Left forelimb (tissue), 1 donor: ENCODE measurements around the gene APOA4.
A peak's percentile ranks its signal among the peaks of the same experiment; 100 is the strongest.

Experiments used
- DNase-seq: peaks from one replicate; pipeline ENCODE4 v3.0.0-alpha.2; 2018; ENCODE audit warnings: low spot score

The APOA4 gene

DNA sequence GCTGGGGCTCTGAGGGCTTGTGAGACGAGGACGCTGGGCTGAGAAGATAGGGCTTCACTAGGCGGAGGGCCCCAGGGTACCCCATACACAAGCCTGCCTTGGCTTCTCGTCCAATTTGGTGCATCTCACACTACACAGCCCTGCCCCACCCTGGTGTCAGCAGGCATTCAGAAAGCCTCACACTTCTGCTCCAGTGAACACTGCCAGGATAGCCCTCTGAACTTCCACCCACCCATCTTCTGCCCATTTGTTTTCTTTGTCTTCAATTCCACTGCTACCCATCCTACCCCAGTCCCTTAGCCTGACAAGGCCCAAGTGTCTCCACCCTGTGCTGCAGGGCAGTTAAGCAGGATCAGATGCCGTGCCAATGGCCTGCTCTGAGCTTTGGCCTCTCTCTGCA, 48.4 kb downstream of the APOA4 start:
- DNase-seq: no peak

DNA sequence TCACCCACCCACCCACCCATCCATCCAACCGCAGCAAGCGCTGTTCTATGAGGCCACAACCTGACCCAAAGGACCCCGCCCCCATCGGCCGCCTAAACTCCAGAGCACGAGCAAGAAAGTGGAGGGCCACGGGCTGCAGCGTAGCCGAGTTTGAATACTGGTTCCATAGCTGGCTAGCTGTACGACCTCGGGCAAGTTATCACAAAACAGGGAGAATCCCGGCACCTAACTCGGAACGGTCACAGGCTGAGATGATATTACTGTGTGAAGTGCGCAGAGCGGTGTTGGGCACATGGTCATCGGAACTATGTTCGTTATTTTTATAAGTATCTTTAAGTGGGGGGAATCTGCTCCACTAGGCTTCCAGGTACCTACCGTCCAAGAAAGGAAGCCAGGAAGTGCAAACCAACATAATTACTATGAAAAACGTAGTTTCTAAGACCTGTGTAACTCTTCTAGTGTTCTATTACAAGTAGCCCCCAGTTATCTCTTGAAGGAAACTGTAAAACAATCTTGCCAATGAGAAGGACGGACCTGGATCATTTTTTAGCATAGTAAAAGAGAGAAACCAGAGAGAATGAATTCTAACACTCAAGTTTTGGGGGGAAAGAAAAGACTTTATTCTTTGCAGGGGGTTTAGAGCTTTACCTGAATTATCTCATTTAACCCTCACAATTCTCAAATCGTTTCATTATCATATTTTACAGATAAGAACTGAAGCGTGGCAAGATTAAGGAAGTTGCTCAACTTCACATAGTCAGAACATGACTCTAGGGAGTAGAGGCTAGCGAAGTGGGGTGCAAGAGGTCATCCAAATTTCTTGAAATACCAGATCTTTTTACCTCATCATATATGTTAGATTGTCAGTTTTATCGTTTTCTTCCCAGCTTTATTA, 49.7 kb downstream of the APOA4 start:
- no peak for DNase-seq

DNA sequence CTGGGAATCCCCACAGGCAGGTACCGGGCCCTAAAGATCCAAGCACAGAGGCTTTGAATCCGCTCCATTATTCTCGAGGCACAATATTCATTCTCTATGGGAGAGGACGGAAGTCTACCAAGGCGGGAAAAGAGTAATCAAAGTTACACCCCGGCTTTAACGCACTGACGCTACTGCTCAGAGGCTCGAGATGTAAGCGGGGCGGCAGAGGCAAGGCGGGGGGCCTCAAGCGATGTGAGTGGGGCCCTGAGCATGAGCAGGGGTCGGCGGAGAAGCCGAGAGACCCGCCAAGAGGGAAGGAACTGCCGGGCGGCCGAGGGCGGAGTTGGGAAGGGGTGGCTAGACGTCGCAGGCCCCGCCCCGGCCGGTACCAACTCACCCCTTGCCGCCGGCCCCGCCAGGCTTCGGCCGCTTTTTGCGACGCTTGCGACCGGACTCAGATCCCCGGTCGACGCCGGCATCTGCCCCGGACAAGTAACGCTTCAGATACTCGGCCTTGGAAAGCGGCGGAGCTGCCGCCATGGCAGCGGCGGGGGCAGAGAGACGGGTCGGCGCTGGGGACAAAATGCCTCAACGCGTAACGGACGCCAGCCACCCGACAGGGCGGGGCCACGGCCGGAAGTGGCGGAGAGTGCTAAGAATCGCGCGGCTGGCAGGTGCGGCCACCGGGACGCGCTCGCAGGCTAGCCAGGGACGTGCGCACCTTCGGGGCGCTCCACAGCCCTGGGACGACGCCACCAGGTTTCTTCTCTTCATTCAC, 50.5 kb downstream of the APOA4 start, which contains the start of gene BUD13:
Gene BUD13, minus strand, starts transcription at position 545 of the 760 bp plus-strand sequence. Its CDS starts 23 bp downstream, at position 522.
- DNase-seq: peak; percentile 97

GRCh38 chr11:116771935-116772334, 51.2 kb downstream of the APOA4 start:
- no peak for DNase-seq
